H1 (cell line): ENCODE measurements around the gene RHOBTB3.

Experiments used
- POLR2A ChIP-seq, 2 experiments: IDR thresholded peaks; 1 replicate in 1 of 2; 2 replicates in 1 of 2; pipeline ENCODE4 v1.6.1; 2011; ENCODE audit warnings: low read depth in 2 of 2, low read length in 2 of 2, mild to moderate bottlenecking in 2 of 2; ENCODE audit errors: control extremely low read depth in 1 of 2
- RFX5 ChIP-seq: IDR thresholded peaks from 2 replicates; pipeline ENCODE4 v1.6.1; 2011; ENCODE audit warnings: low read depth, low read length, improper control_type of control experiment, borderline replicate concordance
- SP1 ChIP-seq: IDR thresholded peaks from 2 replicates; pipeline ENCODE4 v1.6.1; 2011; ENCODE audit warnings: low read depth, low read length

- TF ChIP-seq POLR2A (IDR thresholded peaks at IDR 0.05; ENCODE audit: control extremely low read depth in 1 of 2, low read depth in 2 of 2, low read length in 2 of 2) (no peak), SP1 (no peak), RFX5 (no peak)
These were observed 27.0 kb upstream of the RHOBTB3 start for GRCh38 chr5:95704150-95704549.
